Head of caudate nucleus (tissue), 42 donors: ENCODE measurements around the gene B2M.
"Not testable (repeated sequence)": the region's sequence is repeated elsewhere in the genome, so short reads cannot be mapped to it uniquely, and the experiment has no call there.

Experiments used
- DNase-seq, 42 donors: peaks; one replicate each; pipeline versions ENCODE4 v3.0.0 to v3.0.0-alpha.2; 2020 to 2021; ENCODE audit warnings: mixed read lengths in 7 of 42
- intact Hi-C: fragments of 100-400 bp; cut with DNase I; formaldehyde crosslinking; loops from one replicate; pipeline ENCODE4 v1.15.0; 2022

Gene B2M

GRCh38 chr15:44694416-44694815 is 16.9 kb upstream of the B2M start:
- no peak for DNase-seq
- intact Hi-C loops: no loop called here

- intact Hi-C loops: no loop called here
- DNase-seq: no peak
Observed at GRCh38 chr15:44695294-44695693, 16.0 kb upstream of the B2M start.

GRCh38 chr15:44697014-44697413 is 14.3 kb upstream of the B2M start:
- intact Hi-C loops: no loop called here
- no peak for DNase-seq

- DNase-seq: no peak
- intact Hi-C loops: no loop called here
Observed at GRCh38 chr15:44698641-44699040, 12.7 kb upstream of the B2M start.

GRCh38 chr15:44700676-44701075 is 10.6 kb upstream of the B2M start:
- intact Hi-C loops, DNase-seq: not testable (repeated sequence)

GRCh38 chr15:44705986-44706385 is 5.3 kb upstream of the B2M start:
- intact Hi-C loops: no loop called here
- no peak for DNase-seq

GRCh38 chr15:44706401-44706800 is 4.9 kb upstream of the B2M start:
- intact Hi-C loops: no loop called here
- DNase-seq: no peak

GRCh38 chr15:44706946-44707636 is 4.2 kb upstream of the B2M start:
- intact Hi-C loops: no loop called here
- no peak for DNase-seq

- DNase-seq: peak in 24 of 42 donors; percentile 6 to 60 (median 34)
- intact Hi-C loops: loop anchor here (2.0 to 5.0 kb wide), 2 partner anchors 18 to 48 kb away; partner anchors contain the start of gene SPG11
Observed at GRCh38 chr15:44710236-44711095, 851 bp upstream of the B2M start.

GRCh38 chr15:44711743-44712345 is 527 bp downstream of the B2M start:
- peak in 33 of 42 donors; percentile 9 to 70 (median 35) for DNase-seq
- intact Hi-C loops: loop anchor here (2.0 to 5.0 kb wide), 2 partner anchors 17 to 50 kb away; partner anchors contain the start of gene SPG11

- intact Hi-C loops: loop anchor here (5.0 kb wide), 1 partner anchor 50 kb away; the partner anchor contains the start of gene SPG11
- DNase-seq: peak in 40 of 42 donors; percentile 6 to 84 (median 48)
Observed at GRCh38 chr15:44712346-44713005, 1.2 kb downstream of the B2M start.

- intact Hi-C loops: loop anchor here (5.0 kb wide), 1 partner anchor 51 kb away; the partner anchor contains the start of gene SPG11
- no peak for DNase-seq
Observed at GRCh38 chr15:44713006-44713966, 2.0 kb downstream of the B2M start.

- DNase-seq: peak in 1 of 42 donors; percentile 72
- intact Hi-C loops: no loop called here
Observed at GRCh38 chr15:44715142-44715796, 4.0 kb downstream of the B2M start.

GRCh38 chr15:44715797-44716334 is 4.5 kb downstream of the B2M start:
- intact Hi-C loops: no loop called here

GRCh38 chr15:44716983-44717602 is 5.8 kb downstream of the B2M start:
- no peak for DNase-seq
- intact Hi-C loops: no loop called here

More at GRCh38 chr15:44715797-44716334, 4.5 kb downstream of the B2M start:
- no peak for DNase-seq

- intact Hi-C loops: no loop called here
- DNase-seq: no peak
Observed at GRCh38 chr15:44718180-44718926, 7.0 kb downstream of the B2M start.
